Endothelial cell of umbilical vein (primary cell): Measurements from ENCODE around the gene CHRNB1. TPM values are rescaled to one million over a fixed set of nuclear protein-coding genes. Genes with fewer than 3 reads are reported as not detected.

Experiments
- BruUV-seq: library from RNA; stranded (reverse); fragments of 400-500 nt; replicated peaks from 2 replicates; lab custom pipeline; 2021; lab: Mats Ljungman, UMichigan
- CTCF ChIA-PET: fragments of 300-600, 350-600 bp; sonication (Branson Sonifier 250); formaldehyde crosslinking; loops from one replicate; lab custom pipeline; 2021; ENCODE audit warnings: antibody characterized with exemption, inconsistent platforms; lab: Charles Lee
- POLR2A ChIA-PET: fragments of 300-600, 350-600 bp; sonication (Branson Sonifier 250); formaldehyde crosslinking; loops from one replicate; lab custom pipeline; 2021; ENCODE audit warnings: antibody characterized with exemption, inconsistent platforms; lab: Charles Lee
- DNase-seq: peaks from one replicate; pipeline ENCODE4 v3.0.0-alpha.2; 2011; ENCODE audit warnings: low read depth, low spot score
- FAIRE-seq: peaks from 2 replicates; lab custom pipeline; 2011; peaks lifted over from hg19 to GRCh38; lab: Jason Lieb, UNC
- H2AFZ ChIP-seq: 2 replicates; pipeline ENCODE4 v1.6.0; 2012; ENCODE audit warnings: low read depth, low read length, control low read depth, inconsistent platforms
- H3K27ac ChIP-seq: 2 replicates; pipeline ENCODE4 v1.5.1; 2011; ENCODE audit warnings: low read depth, mild to moderate bottlenecking, control low read depth, low read length, moderate library complexity; ENCODE audit not compliant: insufficient read depth
- H3K27me3 ChIP-seq, 2 experiments: 2 replicates each; pipeline versions ENCODE4 v1.6.0 to v1.6.1; 2011; ENCODE audit warnings: low read length in 2 of 2, mixed read lengths in 1 of 2; ENCODE audit not compliant: control insufficient read depth in 2 of 2, insufficient read depth in 2 of 2
- H3K36me3 ChIP-seq, 2 experiments: 2 replicates in 1 of 2; 3 replicates in 1 of 2; pipeline ENCODE4 v1.5.1; 2011; ENCODE audit warnings: low read length in 2 of 2, mild to moderate bottlenecking in 1 of 2, moderate library complexity in 1 of 2; ENCODE audit not compliant: control insufficient read depth in 2 of 2, insufficient read depth in 2 of 2; ENCODE audit errors: extremely low read depth in 1 of 2
- H3K4me1 ChIP-seq: 3 replicates; pipeline ENCODE4 v1.5.1; 2011; ENCODE audit warnings: mild to moderate bottlenecking, low read length; ENCODE audit not compliant: control insufficient read depth, insufficient read depth; ENCODE audit errors: extremely low read depth
- H3K4me2 ChIP-seq: 2 replicates; pipeline ENCODE4 v1.6.1; 2011; ENCODE audit warnings: low read length, control low read depth, mixed read lengths; ENCODE audit not compliant: insufficient read depth
- H3K4me3 ChIP-seq, 3 experiments: fragments of 200-600 bp in 1 of 3; sonication (generic), shearing (Covaris generic) in 1 of 3; replicated peaks in 1 of 3; 2 replicates each; pipeline ENCODE4 v1.5.1; 2011 to 2016; ENCODE audit warnings: control low read depth in 3 of 3, low read length in 3 of 3, mild to moderate bottlenecking in 2 of 3, inconsistent platforms in 1 of 3, low read depth in 1 of 3, moderate library complexity in 1 of 3; ENCODE audit not compliant: insufficient read depth in 1 of 3
- H3K79me2 ChIP-seq: 2 replicates; pipeline ENCODE4 v1.6.0; 2012; ENCODE audit warnings: low read length, inconsistent platforms; ENCODE audit not compliant: control insufficient read depth, insufficient read depth
- H3K9ac ChIP-seq: replicated peaks from 2 replicates; pipeline ENCODE3; 2011; ENCODE audit warnings: low read length, control low read depth; ENCODE audit not compliant: insufficient read depth; ENCODE audit errors: extremely low read depth
- H3K9me1 ChIP-seq: replicated peaks from 3 replicates; pipeline ENCODE4 v1.6.0; 2011; ENCODE audit warnings: mild to moderate bottlenecking, low read length; ENCODE audit not compliant: control insufficient read depth, insufficient read depth; ENCODE audit errors: extremely low read depth
- H3K9me3 ChIP-seq: replicated peaks from 2 replicates; pipeline ENCODE4 v1.5.1; 2012; ENCODE audit warnings: low read length, inconsistent platforms; ENCODE audit not compliant: control insufficient read depth, insufficient read depth
- H4K20me1 ChIP-seq: replicated peaks from 2 replicates; pipeline ENCODE3; 2011; ENCODE audit warnings: mild to moderate bottlenecking, low read length; ENCODE audit not compliant: control insufficient read depth, insufficient read depth; ENCODE audit errors: extremely low read depth
- EZH2 ChIP-seq: IDR thresholded peaks from 2 replicates; pipeline ENCODE4 v1.6.1; 2012; ENCODE audit warnings: borderline replicate concordance, low read depth, mild to moderate bottlenecking, moderate library complexity, low read length, inconsistent platforms; ENCODE audit not compliant: severe bottlenecking
- FOS ChIP-seq: IDR thresholded peaks from 2 replicates; pipeline ENCODE4 v1.6.1; 2011; ENCODE audit warnings: mild to moderate bottlenecking, low read length, moderate library complexity, borderline replicate concordance; ENCODE audit not compliant: insufficient read depth
- GATA2 ChIP-seq: IDR thresholded peaks from 2 replicates; pipeline ENCODE4 v1.7.0; 2011; ENCODE audit warnings: low read depth, mild to moderate bottlenecking, moderate library complexity, mixed read lengths, low read length; ENCODE audit not compliant: insufficient read length, insufficient read depth
- JUN ChIP-seq: IDR thresholded peaks from 2 replicates; pipeline ENCODE4 v1.6.1; 2011; ENCODE audit warnings: borderline replicate concordance, low read depth; ENCODE audit not compliant: insufficient read length, insufficient read depth
- MYC ChIP-seq: IDR thresholded peaks from one replicate; pipeline ENCODE4 v1.6.1; 2011; ENCODE audit warnings: mild to moderate bottlenecking, low read depth, low read length
- POLR2A ChIP-seq: IDR thresholded peaks from 2 replicates; pipeline ENCODE4 v1.6.1; 2012; ENCODE audit warnings: low read depth, mild to moderate bottlenecking, control low read depth, low read length
- POLR2AphosphoS5 ChIP-seq: IDR thresholded peaks from 2 replicates; pipeline ENCODE4 v1.6.1; 2012; ENCODE audit warnings: low read depth, mild to moderate bottlenecking, control low read depth, low read length, moderate library complexity; ENCODE audit not compliant: insufficient read depth
- dilution Hi-C: fragments of 300-500 bp; cut with MboI; formaldehyde crosslinking; loops from one replicate; pipeline ENCODE4 v1.15.0; 2019; ENCODE audit warnings: low sequenced_read_pairs; ENCODE audit not compliant: extremely low pct_ligation_motif_present
- intact Hi-C: fragments of 100-400 bp; cut with micrococcal nuclease; formaldehyde crosslinking; loops from one replicate; pipeline ENCODE4 v1.10.0; 2022
- polyA plus RNA-seq, 4 experiments: library from polyadenylated mRNA; depleted of rRNA in 3 of 4; stranded (reverse) in 3 of 4; unstranded in 1 of 4; fragments of >200 nt; gene quantifications; 2 replicates each; pipeline versions ENCODE4 v1.2.1 to v1.2.3, GENCODE V29; 2011 to 2012; ENCODE audit warnings: missing spikeins in 1 of 4
- total RNA-seq: library from RNA; stranded (reverse); gene quantifications from 2 replicates; pipeline ENCODE4 v1.2.3, GENCODE V29; 2021
- TF ChIP-seq, protein P1 (sequence below): IDR thresholded peaks from 2 replicates; pipeline ENCODE4 v1.6.1; 2011; ENCODE audit not compliant: insufficient read depth, insufficient read length
- TF ChIP-seq, protein P2 (sequence below), 2 donors: IDR thresholded peaks; 1 replicate in 1 of 2; 2 replicates in 1 of 2; pipeline ENCODE4 v1.5.1; 2011; ENCODE audit warnings: low read length in 2 of 2, mild to moderate bottlenecking in 2 of 2, moderate library complexity in 2 of 2, control low read depth in 1 of 2, inconsistent platforms in 1 of 2, low read depth in 1 of 2; ENCODE audit not compliant: insufficient read depth in 1 of 2; ENCODE audit errors: extremely low read depth in 1 of 2

The CHRNB1 gene
- total and polyA plus RNA-seq, 2 donors (not counting 3 experiments of a cell fraction or from before 2014, with no cell fraction given), result 5.6 to 9.3 TPM

- Histone ChIP-seq H3K9me1 (no peaks in the 10 kb centered on the region), H3K9me3 (no peaks in the 10 kb centered on the region), H3K9ac (no peak overlapping the region), H3K4me2 (no peak overlapping the region), H3K36me3 (no peaks in the 10 kb centered on the region), H3K27ac (no peak overlapping the region), H3K4me1 (peaks cover 19% of the 10 kb centered on the region), H3K4me3 (no peak overlapping the region), H3K27me3 (no peaks in the 10 kb centered on the region), H4K20me1 (peaks cover 8% of the 10 kb centered on the region), H3K79me2 (peaks cover 92% of the 10 kb centered on the region), H2AFZ (no peak overlapping the region)
- TF ChIP-seq FOS (no peak), JUN (no peak), POLR2AphosphoS5 (no peak), MYC (no peak), EZH2 (no peak), POLR2A (no peak), GATA2 (no peak)
- TF ChIP-seq, protein P1, sequence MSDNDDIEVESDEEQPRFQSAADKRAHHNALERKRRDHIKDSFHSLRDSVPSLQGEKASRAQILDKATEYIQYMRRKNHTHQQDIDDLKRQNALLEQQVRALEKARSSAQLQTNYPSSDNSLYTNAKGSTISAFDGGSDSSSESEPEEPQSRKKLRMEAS, result no peak
- TF ChIP-seq, protein P2, sequence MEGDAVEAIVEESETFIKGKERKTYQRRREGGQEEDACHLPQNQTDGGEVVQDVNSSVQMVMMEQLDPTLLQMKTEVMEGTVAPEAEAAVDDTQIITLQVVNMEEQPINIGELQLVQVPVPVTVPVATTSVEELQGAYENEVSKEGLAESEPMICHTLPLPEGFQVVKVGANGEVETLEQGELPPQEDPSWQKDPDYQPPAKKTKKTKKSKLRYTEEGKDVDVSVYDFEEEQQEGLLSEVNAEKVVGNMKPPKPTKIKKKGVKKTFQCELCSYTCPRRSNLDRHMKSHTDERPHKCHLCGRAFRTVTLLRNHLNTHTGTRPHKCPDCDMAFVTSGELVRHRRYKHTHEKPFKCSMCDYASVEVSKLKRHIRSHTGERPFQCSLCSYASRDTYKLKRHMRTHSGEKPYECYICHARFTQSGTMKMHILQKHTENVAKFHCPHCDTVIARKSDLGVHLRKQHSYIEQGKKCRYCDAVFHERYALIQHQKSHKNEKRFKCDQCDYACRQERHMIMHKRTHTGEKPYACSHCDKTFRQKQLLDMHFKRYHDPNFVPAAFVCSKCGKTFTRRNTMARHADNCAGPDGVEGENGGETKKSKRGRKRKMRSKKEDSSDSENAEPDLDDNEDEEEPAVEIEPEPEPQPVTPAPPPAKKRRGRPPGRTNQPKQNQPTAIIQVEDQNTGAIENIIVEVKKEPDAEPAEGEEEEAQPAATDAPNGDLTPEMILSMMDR (IDR thresholded peaks at IDR 0.05; ENCODE audit: extremely low read depth in 1 of 2, insufficient read depth in 1 of 2, low read depth in 1 of 2, low read length in 2 of 2), result no peak
- no peak for FAIRE-seq
- CTCF ChIA-PET, result interaction anchor here (0.6 to 1.6 kb wide), 3 partner anchors 49 to 71 kb away, joined by 3 to 4 read pairs (median 4); no protein-coding TSS in a partner anchor
- BruUV-seq, result no TSS peak
- dilution Hi-C loops, result no loop called here
- no peak for DNase-seq
- intact Hi-C loops, result no loop called here
- POLR2A ChIA-PET, result no interaction called here
Measured at GRCh38 chr17:7490144-7490543, 45.3 kb downstream of the CHRNB1 start.
